ENCODE data around the gene DUOX1. TPM values are rescaled to one million over a fixed set of nuclear protein-coding genes. Genes with fewer than 3 reads are reported as not detected.

DUOX1 gene
- total and polyA plus RNA-seq, 4 donors = 0.02 to 0.94 (median 0.08) TPM; not detected in 1

- no peak for DNase-seq (ENCODE audit: low spot score)
- no peaks in the 10 kb centered on the region for H3K9me3 ChIP-seq (ENCODE audit: control insufficient read depth in 4 of 4, low read length in 3 of 4)
- H3K36me3 ChIP-seq (ENCODE audit: control insufficient read depth in 4 of 4, insufficient read depth in 3 of 4, low read depth in 1 of 4, low read length in 3 of 4) = no peaks in the 10 kb centered on the region
- 81% methylated on average over 5 of the region's 5 CpGs for WGBS
- peaks cover 2 to 12% (median 3%) of the 10 kb centered on the region in 4 donors for H3K4me1 ChIP-seq (ENCODE audit: control insufficient read depth in 4 of 4, insufficient read depth in 4 of 4, low read length in 3 of 4)
- no peaks in the 10 kb centered on the region for H3K27me3 ChIP-seq (ENCODE audit: control insufficient read depth in 4 of 4, insufficient read depth in 4 of 4, low read length in 3 of 4)
- H3K27ac ChIP-seq (ENCODE audit: low read depth in 1 of 2, low read length in 2 of 2) = no peak overlapping the region
- TF ChIP-seq EGR1 (IDR thresholded peaks at IDR 0.05; ENCODE audit: low read depth in 2 of 2) = no peak
- no peak for TF ChIP-seq CTCF (IDR thresholded peaks at IDR 0.05; ENCODE audit: low read depth, low read length, missing input control)
- no peak for TF ChIP-seq HNF4A (conservative IDR thresholded peaks at IDR 0.05)
- no peak for TF ChIP-seq FOXA2 (IDR thresholded peaks at IDR 0.05)
- no peak for TF ChIP-seq RXRA (IDR thresholded peaks at IDR 0.05)
- no peak for TF ChIP-seq TAF1 (conservative IDR thresholded peaks at IDR 0.05)
- no peak for TF ChIP-seq MAX (IDR thresholded peaks at IDR 0.05)
- TF ChIP-seq ATF3 (IDR thresholded peaks at IDR 0.05) = no peak
- TF ChIP-seq SP1 (IDR thresholded peaks at IDR 0.05) = no peak
- TF ChIP-seq YY1 (IDR thresholded peaks at IDR 0.05) = no peak
- no peak overlapping the region for H3K4me3 ChIP-seq (ENCODE audit: low read depth in 1 of 3, low read length in 3 of 3)
- no peak overlapping the region for H3K9ac ChIP-seq (ENCODE audit: low read depth in 1 of 2, low read length in 2 of 2)
Observed at GRCh38 chr15:45165536-45165935, 35.7 kb downstream of the DUOX1 start.

GRCh38 chr15:45166834-45167630, 37.2 kb downstream of the DUOX1 start:
- Histone ChIP-seq H3K9ac (ENCODE audit: low read depth in 1 of 2, low read length in 2 of 2) (peak overlapping the region; percentile 60 to 68), H3K27ac (ENCODE audit: low read depth in 1 of 2, low read length in 2 of 2) (peak overlapping the region; percentile 83 to 89), H3K36me3 (ENCODE audit: control insufficient read depth in 4 of 4, insufficient read depth in 3 of 4, low read depth in 1 of 4, low read length in 3 of 4) (peaks cover 0 to 2% (median 2%) of the 10 kb centered on the region in 4 donors), H3K4me3 (ENCODE audit: low read depth in 1 of 3, low read length in 3 of 3) (peak overlapping the region; percentile 69 to 71 (median 71)), H3K27me3 (ENCODE audit: control insufficient read depth in 4 of 4, insufficient read depth in 4 of 4, low read length in 3 of 4) (no peaks in the 10 kb centered on the region), H3K9me3 (ENCODE audit: control insufficient read depth in 4 of 4, low read length in 3 of 4) (no peaks in the 10 kb centered on the region), H3K4me1 (ENCODE audit: control insufficient read depth in 4 of 4, insufficient read depth in 4 of 4, low read length in 3 of 4) (peaks cover 2 to 12% (median 3%) of the 10 kb centered on the region in 4 donors)
- peak; percentile 96 for TF ChIP-seq NR2F2 (IDR thresholded peaks at IDR 0.05)
- no peak for TF ChIP-seq FOXA2 (IDR thresholded peaks at IDR 0.05)
- peak in 1 of 2 donors; percentile 17 for TF ChIP-seq RXRA (IDR thresholded peaks at IDR 0.05)
- peak; percentile 67 for TF ChIP-seq CTCF (IDR thresholded peaks at IDR 0.05; ENCODE audit: low read depth, low read length, missing input control)
- no peak for TF ChIP-seq MAX (IDR thresholded peaks at IDR 0.05)
- no peak for TF ChIP-seq EGR1 (IDR thresholded peaks at IDR 0.05; ENCODE audit: low read depth in 2 of 2)
- TF ChIP-seq SP1 (IDR thresholded peaks at IDR 0.05) = peak; percentile 17
- no peak for TF ChIP-seq ATF3 (IDR thresholded peaks at IDR 0.05)
- peak; percentile 18 for TF ChIP-seq YY1 (IDR thresholded peaks at IDR 0.05)
- peak in 1 of 2 donors; percentile 61 for TF ChIP-seq RAD21 (IDR thresholded peaks at IDR 0.05)
- no peak for TF ChIP-seq ZBTB33 (IDR thresholded peaks at IDR 0.05)
- TF ChIP-seq HNF4A (conservative IDR thresholded peaks at IDR 0.05) = peak in 1 of 2 donors; percentile 33
- WGBS = under 1% methylated on average over 79 of the region's 79 CpGs
- peak; percentile 82 for DNase-seq (ENCODE audit: low spot score)
